Esophagus (tissue), 2 donors: ENCODE data around the gene DOCK1. TPM values are rescaled to one million over a fixed set of nuclear protein-coding genes. Genes with fewer than 3 reads are reported as not detected.

Source experiments
- H3K27ac ChIP-seq, 2 donors: one replicate each; pipeline ENCODE4 v1.5.1; 2013; ENCODE audit warnings: low read depth in 2 of 2, mild to moderate bottlenecking in 2 of 2, inconsistent platforms in 1 of 2, low read length in 1 of 2, moderate library complexity in 1 of 2
- H3K27me3 ChIP-seq, 2 donors: one replicate each; pipeline ENCODE4 v1.6.1; 2013; ENCODE audit warnings: low read length in 2 of 2, control low read depth in 1 of 2, mild to moderate bottlenecking in 1 of 2; ENCODE audit not compliant: insufficient read depth in 2 of 2, control insufficient read depth in 1 of 2
- H3K36me3 ChIP-seq, 2 donors: one replicate each; pipeline ENCODE4 v1.6.1; 2013; ENCODE audit warnings: low read length in 1 of 2; ENCODE audit not compliant: control insufficient read depth in 2 of 2, insufficient read depth in 2 of 2
- H3K4me1 ChIP-seq, 2 donors: one replicate each; pipeline ENCODE4 v1.6.1; 2013; ENCODE audit warnings: low read length in 1 of 2; ENCODE audit not compliant: control insufficient read depth in 2 of 2, insufficient read depth in 2 of 2
- H3K4me3 ChIP-seq, 2 donors: one replicate each; pipeline ENCODE4 v1.5.1; 2013; ENCODE audit warnings: low read length in 2 of 2, mild to moderate bottlenecking in 2 of 2, low read depth in 1 of 2, moderate library complexity in 1 of 2
- H3K9me3 ChIP-seq, 2 donors: one replicate each; pipeline ENCODE4 v1.6.1; 2013; ENCODE audit warnings: mild to moderate bottlenecking in 2 of 2, low read depth in 1 of 2, low read length in 1 of 2, moderate library complexity in 1 of 2; ENCODE audit not compliant: control insufficient read depth in 2 of 2, insufficient read depth in 1 of 2
- WGBS, 2 donors: extraction: QIAGEN DNeasy Blood & Tissue Kit; methylation state at CpG; one replicate each; pipeline ENCODE4 v1.1.7; 2013; 5-methylcytosine and 5-hydroxymethylcytosine counted together
- polyA plus RNA-seq, 2 donors: library from polyadenylated mRNA; stranded (reverse); fragments of 200-250 nt; gene quantifications; one replicate each; pipeline ENCODE4 v1.2.3, GENCODE V29; 2013
- donor health status: healthy with polysubstance abuse.
- donor health status: Bipolar disorder and iron deficiency.

Gene DOCK1
- polyA plus RNA-seq, 2 donors = 11.4 to 17.5 TPM

- Histone ChIP-seq H3K27ac (no peak overlapping the region), H3K27me3 (no peaks in the 10 kb centered on the region), H3K9me3 (no peaks in the 10 kb centered on the region)
These were observed 284.0 kb downstream of the DOCK1 start for GRCh38 chr10:127189226-127189625.

GRCh38 chr10:127190427-127190826, 285.2 kb downstream of the DOCK1 start:
- H3K27me3 ChIP-seq = no peaks in the 10 kb centered on the region
- 71 to 76% methylated on average over 5 of the region's 5 CpGs for WGBS, 2 donors
- H3K36me3 ChIP-seq = peaks cover 0 to 3% of the 10 kb centered on the region in 2 donors
- H3K4me1 ChIP-seq = peaks cover 2 to 3% of the 10 kb centered on the region in 2 donors
- H3K27ac ChIP-seq = no peak overlapping the region
- no peaks in the 10 kb centered on the region for H3K9me3 ChIP-seq
- H3K4me3 ChIP-seq = no peak overlapping the region

More at GRCh38 chr10:127189226-127189625, 284.0 kb downstream of the DOCK1 start:
- peaks cover 0 to 3% of the 10 kb centered on the region in 2 donors for H3K36me3 ChIP-seq
- H3K4me3 ChIP-seq = no peak overlapping the region
- H3K4me1 ChIP-seq = no peaks in the 10 kb centered on the region

- Histone ChIP-seq H3K27ac (no peak overlapping the region), H3K27me3 (no peaks in the 10 kb centered on the region), H3K9me3 (no peaks in the 10 kb centered on the region), H3K4me1 (peaks cover 8 to 12% of the 10 kb centered on the region in 2 donors), H3K4me3 (no peak overlapping the region), H3K36me3 (peaks cover 0 to 3% of the 10 kb centered on the region in 2 donors)
- 76 to 80% methylated on average over 7 of the region's 7 CpGs for WGBS, 2 donors
These were observed 287.9 kb downstream of the DOCK1 start for GRCh38 chr10:127193125-127193524.

DNA sequence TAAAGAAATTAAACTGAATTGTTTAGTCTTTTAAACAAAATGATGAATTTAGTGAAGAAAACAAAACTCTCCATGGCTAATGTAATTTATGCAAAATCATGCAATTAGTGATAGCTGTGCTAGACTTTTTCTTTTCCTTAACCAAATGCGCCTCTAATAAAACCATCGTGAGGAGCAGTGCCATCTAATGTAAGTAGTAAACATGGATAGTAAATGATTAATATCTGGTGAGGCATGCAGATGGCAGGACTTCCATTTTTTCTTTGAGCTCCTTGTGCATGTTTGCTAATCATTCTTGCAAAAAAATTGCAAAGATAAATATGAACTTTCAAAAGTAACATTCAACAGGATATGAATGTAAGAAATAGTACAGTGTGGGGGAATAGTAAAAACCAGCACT, 288.9 kb downstream of the DOCK1 start:
- H3K36me3 ChIP-seq = no peaks in the 10 kb centered on the region
- H3K27me3 ChIP-seq = no peaks in the 10 kb centered on the region
- H3K4me1 ChIP-seq = peaks cover 8 to 12% of the 10 kb centered on the region in 2 donors
- 81 to 84% methylated on average over 2 of the region's 2 CpGs for WGBS, 2 donors
- H3K9me3 ChIP-seq = no peaks in the 10 kb centered on the region
- no peak overlapping the region for H3K4me3 ChIP-seq
- H3K27ac ChIP-seq = no peak overlapping the region

DNA sequence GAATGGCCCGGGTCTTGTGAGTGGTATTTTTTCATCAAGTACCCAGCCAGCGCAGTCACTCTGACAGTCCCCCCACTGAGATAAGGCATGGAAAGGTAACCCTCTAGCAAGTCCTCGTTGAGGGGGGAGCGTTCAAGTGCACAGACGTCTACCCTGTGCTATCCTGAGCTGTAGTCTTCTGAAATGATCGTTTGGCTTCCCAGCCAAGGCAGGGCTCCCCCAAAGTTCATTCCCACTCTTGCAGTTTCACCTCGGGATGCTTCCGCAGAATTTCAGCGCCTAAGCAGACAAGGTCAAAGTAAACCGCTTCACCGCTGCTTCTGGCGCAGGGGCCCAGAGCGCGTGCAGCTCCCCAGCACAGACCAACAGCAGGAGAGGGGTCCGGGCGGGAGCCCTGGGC, 289.4 kb downstream of the DOCK1 start:
- 53 to 72% methylated on average over 16 of the region's 16 CpGs for WGBS, 2 donors
- H3K4me3 ChIP-seq = no peak overlapping the region

DNA sequence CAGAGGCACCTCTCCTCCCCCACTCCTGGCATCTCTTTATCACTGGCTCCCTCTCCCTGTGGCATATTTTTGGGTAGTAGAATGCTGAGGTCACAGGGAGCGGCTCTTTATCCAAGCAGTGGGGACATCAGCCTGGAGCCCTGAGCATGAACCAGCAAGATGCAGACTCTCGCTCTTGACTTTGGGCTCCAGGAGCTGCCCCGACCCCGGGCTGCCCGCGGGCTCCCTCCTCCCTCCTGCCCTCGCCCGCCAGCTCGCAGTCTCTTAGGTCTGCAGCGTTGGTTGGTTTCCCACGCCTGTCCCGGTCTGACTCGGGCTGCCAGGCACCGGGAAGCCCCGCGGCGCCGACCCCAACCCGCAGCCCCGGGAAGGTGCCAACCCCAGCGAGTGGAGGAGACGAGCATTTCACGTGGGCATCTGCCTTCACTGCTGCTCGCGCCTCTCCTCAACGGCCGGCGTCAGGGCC, 289.8 kb downstream of the DOCK1 start:
- no peaks in the 10 kb centered on the region for H3K36me3 ChIP-seq
- 2 to 5% methylated on average over 28 of the region's 28 CpGs for WGBS, 2 donors
- peaks cover 8 to 12% of the 10 kb centered on the region in 2 donors for H3K4me1 ChIP-seq
- no peaks in the 10 kb centered on the region for H3K27me3 ChIP-seq
- no peaks in the 10 kb centered on the region for H3K9me3 ChIP-seq
- peak overlapping the region in 1 of 2 donors; percentile 47 for H3K4me3 ChIP-seq
- H3K27ac ChIP-seq = no peak overlapping the region

More for the DNA sequence above, 289.4 kb downstream of the DOCK1 start:
- Histone ChIP-seq H3K27ac (no peak overlapping the region), H3K36me3 (no peaks in the 10 kb centered on the region), H3K27me3 (no peaks in the 10 kb centered on the region), H3K4me1 (peaks cover 8 to 12% of the 10 kb centered on the region in 2 donors), H3K9me3 (no peaks in the 10 kb centered on the region)

- no peaks in the 10 kb centered on the region for H3K36me3 ChIP-seq
- H3K27ac ChIP-seq = no peak overlapping the region
- H3K4me1 ChIP-seq = peaks cover 8 to 12% of the 10 kb centered on the region in 2 donors
- H3K4me3 ChIP-seq = peak overlapping the region; percentile 36 to 47
- no peaks in the 10 kb centered on the region for H3K27me3 ChIP-seq
- WGBS, 2 donors = 1 to 2% methylated on average over 77 to 91 of the region's 91 CpGs
- H3K9me3 ChIP-seq = no peaks in the 10 kb centered on the region
These were observed 290.5 kb downstream of the DOCK1 start for GRCh38 chr10:127195571-127196281.

DNA sequence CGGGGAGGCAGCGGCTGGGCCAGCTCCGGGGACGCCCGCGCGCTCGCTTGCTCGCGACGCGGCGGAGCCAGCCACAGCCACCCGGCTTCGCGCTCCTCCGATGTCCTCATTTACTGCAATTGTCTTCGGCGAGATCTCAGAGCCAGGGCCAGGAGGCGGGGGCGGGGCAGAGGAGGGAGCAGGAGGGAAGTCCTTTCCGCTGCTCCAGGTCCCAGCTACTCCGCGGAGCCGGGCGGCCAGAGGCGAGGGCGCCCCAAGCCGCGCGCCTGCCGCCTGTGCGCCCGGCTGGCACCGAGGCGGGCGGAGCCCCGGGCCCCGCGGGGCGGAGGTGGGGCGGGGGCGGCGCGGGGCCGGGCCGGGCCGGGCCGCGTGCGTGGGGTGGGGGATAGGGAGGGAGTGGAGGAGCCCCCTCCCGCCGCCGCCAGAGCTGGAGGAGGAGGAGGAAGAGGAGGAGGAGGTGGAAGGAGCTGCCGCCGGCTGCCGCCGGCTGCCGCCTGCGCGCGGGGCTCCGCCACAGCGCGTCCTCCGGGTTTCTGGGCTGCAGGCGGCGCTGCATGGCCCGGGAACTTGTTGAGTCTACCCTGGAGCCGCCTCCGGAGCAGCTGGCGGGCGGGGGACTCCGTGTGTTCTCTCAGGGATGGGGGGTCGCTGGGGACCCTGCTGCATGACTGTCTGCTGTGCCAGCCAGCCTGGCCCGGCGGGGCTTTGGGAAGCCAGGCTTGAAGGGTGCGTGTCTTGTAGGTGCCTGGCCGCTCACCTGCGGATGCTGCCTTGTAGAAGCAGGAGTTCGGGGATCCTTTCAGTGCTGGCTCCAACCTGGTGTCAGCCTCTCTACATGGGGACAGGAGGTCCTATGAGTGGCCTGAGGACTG, 291.3 kb downstream of the DOCK1 start, which contains the start of gene INSYN2A:
TSS of gene INSYN2A (minus strand) at position 310 of the 872 bp plus-strand sequence. CDS start 20,196 bp downstream, outside the sequence.
- 4 to 6% methylated on average over 54 to 81 of the region's 81 CpGs for WGBS, 2 donors
- Histone ChIP-seq H3K27me3 (no peaks in the 10 kb centered on the region), H3K4me1 (peaks cover 8 to 12% of the 10 kb centered on the region in 2 donors), H3K4me3 (peak within 1 kb of the TSS; percentile 36 to 47), H3K36me3 (no peaks in the 10 kb centered on the region), H3K27ac (no peak within 1 kb of the TSS), H3K9me3 (no peaks in the 10 kb centered on the region)

GRCh38 chr10:127197154-127197432, 291.9 kb downstream of the DOCK1 start:
- Histone ChIP-seq H3K27me3 (no peaks in the 10 kb centered on the region), H3K36me3 (no peaks in the 10 kb centered on the region), H3K9me3 (no peaks in the 10 kb centered on the region), H3K27ac (no peak overlapping the region), H3K4me1 (peaks cover 8 to 12% of the 10 kb centered on the region in 2 donors), H3K4me3 (no peak overlapping the region)
- 66 to 74% methylated on average over 5 of the region's 5 CpGs for whole genome bisulfite sequencing, 2 donors
